Activated CD8-positive, alpha-beta T cell treated with anti-CD3 and anti-CD28 coated beads, Interleukin-2, amount 10 ng/mL, durations not matched to agents 7 days and 5 days (primary cell): ENCODE results near the gene KLHDC9. TPM values are rescaled to one million over a fixed set of nuclear protein-coding genes. Genes with fewer than 3 reads are reported as not detected.
A peak's percentile ranks its signal among the peaks of the same experiment; 100 is the strongest.
"Not testable (repeated sequence)": the region's sequence is repeated elsewhere in the genome, so short reads cannot be mapped to it uniquely, and the experiment has no call there.

Experiments used
- ATAC-seq: fragments of 150-1000 bp; cut with Tn5 transposase; one replicate; pipeline ENCODE4 v1.10.0; 2021; ENCODE audit warnings: moderate library complexity
- CTCF ChIA-PET: fragments of 350-600 bp; sonication (Branson Sonifier 250); formaldehyde crosslinking; loops from one replicate; lab custom pipeline; 2021; ENCODE audit warnings: antibody characterized with exemption; lab: Charles Lee
- POLR2A ChIA-PET: fragments of 350-600 bp; sonication (Branson Sonifier 250); formaldehyde crosslinking; loops from one replicate; lab custom pipeline; 2021; ENCODE audit warnings: antibody characterized with exemption; lab: Charles Lee
- DNase-seq: peaks from one replicate; pipeline ENCODE4 v3.0.0-alpha.2; 2020
- H3K27ac Mint-ChIP-seq: one replicate; pipeline ENCODE4 v1.8.0; 2021; ENCODE audit warnings: mild to moderate bottlenecking, mixed read lengths
- H3K27me3 Mint-ChIP-seq: one replicate; pipeline ENCODE4 v1.8.0; 2021; ENCODE audit warnings: low read depth, mixed read lengths
- H3K36me3 Mint-ChIP-seq: one replicate; pipeline ENCODE4 v1.8.0; 2021; ENCODE audit warnings: low read depth, mixed read lengths
- H3K4me1 Mint-ChIP-seq: one replicate; pipeline ENCODE4 v1.8.0; 2021; ENCODE audit warnings: low read depth, mixed read lengths
- H3K4me3 Mint-ChIP-seq: one replicate; pipeline ENCODE4 v1.8.0; 2021; ENCODE audit warnings: mild to moderate bottlenecking, mixed read lengths
- H3K9me3 Mint-ChIP-seq: one replicate; pipeline ENCODE4 v1.8.0; 2022; ENCODE audit warnings: mixed read lengths; ENCODE audit not compliant: insufficient read depth
- total RNA-seq, 2 experiments: library from RNA; stranded (reverse); gene quantifications; one replicate each; pipeline ENCODE4 v1.2.3, GENCODE V29; 2021

Gene KLHDC9
- total RNA-seq, 2 experiments from 2014 or later = 0.61 to 0.91 TPM

- POLR2A ChIA-PET = interaction anchor here (0.6 to 6.0 kb wide), 2 partner anchors 26 to 206 kb away, joined by 3 to 86 read pairs; partner anchors contain the start of gene ARHGAP30
Observed at GRCh38 chr1:161096015-161096414, 2.1 kb upstream of the KLHDC9 start.

GRCh38 chr1:161096530-161096929, 1.6 kb upstream of the KLHDC9 start:
- Mint-ChIP-seq H3K36me3 (peaks cover 19% of the 10 kb centered on the region), H3K4me3 (no peak overlapping the region), H3K27ac (no peak overlapping the region), H3K9me3 (no peaks in the 10 kb centered on the region), H3K27me3 (peaks cover 2% of the 10 kb centered on the region), H3K4me1 (peaks cover 46% of the 10 kb centered on the region)
- ATAC-seq (no peak), DNase-seq (no peak)
- POLR2A ChIA-PET = interaction anchor here (0.6 to 6.0 kb wide), 6 partner anchors 17 to 75 kb away, joined by 3 to 86 read pairs (median 6); partner anchors contain the start of genes ARHGAP30, NIT1, PFDN2 and USF1
- CTCF ChIA-PET = interaction anchor here (1.1 to 9.8 kb wide), 27 partner anchors 11 to 371 kb away, joined by 3 to 292 read pairs (median 7); partner anchors contain the start of genes ARHGAP30, F11R, ITLN2 and NIT1

More at GRCh38 chr1:161096015-161096414, 2.1 kb upstream of the KLHDC9 start:
- Mint-ChIP-seq H3K4me1 (peaks cover 47% of the 10 kb centered on the region), H3K4me3 (no peak overlapping the region), H3K27ac (no peak overlapping the region), H3K36me3 (peaks cover 15% of the 10 kb centered on the region), H3K9me3 (no peaks in the 10 kb centered on the region), H3K27me3 (peaks cover 2% of the 10 kb centered on the region)
- CTCF ChIA-PET = interaction anchor here (1.5 to 9.8 kb wide), 11 partner anchors 10 to 145 kb away, joined by 5 to 292 read pairs (median 12); partner anchors contain the start of genes ARHGAP30, ITLN2, PPOX and USF1
- no peak for ATAC-seq
- no peak for DNase-seq

GRCh38 chr1:161099090-161099802, 1.1 kb downstream of the KLHDC9 start:
- ChIA-PET POLR2A (interaction anchor here (0.6 to 6.0 kb wide), 8 partner anchors 29 to 719 kb away, joined by 3 to 86 read pairs (median 5); partner anchors contain the start of genes ARHGAP30, DEDD, TSTD1 and USF1), CTCF (interaction anchor here (0.6 to 9.8 kb wide), 15 partner anchors 13 to 110 kb away, joined by 3 to 292 read pairs (median 4); partner anchors contain the start of genes ARHGAP30, DEDD and USF1)
- Mint-ChIP-seq H3K27me3 (peaks cover 2% of the 10 kb centered on the region), H3K36me3 (peaks cover 29% of the 10 kb centered on the region), H3K4me1 (peaks cover 28% of the 10 kb centered on the region), H3K4me3 (peak overlapping the region; percentile 74), H3K9me3 (no peaks in the 10 kb centered on the region), H3K27ac (peak overlapping the region; percentile 64)
- ATAC-seq (no peak), DNase-seq (no peak)

GRCh38 chr1:161100556-161100955, 2.4 kb downstream of the KLHDC9 start:
- H3K36me3 Mint-ChIP-seq = peaks cover 29% of the 10 kb centered on the region
- ChIA-PET POLR2A (interaction anchor here (0.6 to 6.0 kb wide), 6 partner anchors 16 to 300 kb away, joined by 3 to 86 read pairs (median 4); partner anchors contain the start of genes ARHGAP30, DEDD and USF1), CTCF (interaction anchor here (9.8 kb wide), 1 partner anchor 28 kb away, joined by 292 read pairs; the partner anchor contains the start of gene ARHGAP30)
- peaks cover 2% of the 10 kb centered on the region for H3K27me3 Mint-ChIP-seq
- no peak overlapping the region for H3K4me3 Mint-ChIP-seq
- H3K4me1 Mint-ChIP-seq = peaks cover 28% of the 10 kb centered on the region
- no peak overlapping the region for H3K27ac Mint-ChIP-seq
- DNase-seq = no peak
- ATAC-seq = no peak
- no peaks in the 10 kb centered on the region for H3K9me3 Mint-ChIP-seq

GRCh38 chr1:161106431-161106830, 8.3 kb downstream of the KLHDC9 start:
- ATAC-seq = no peak

GRCh38 chr1:161111117-161111516, 13.0 kb downstream of the KLHDC9 start:
- Mint-ChIP-seq H3K27ac (no peak overlapping the region), H3K36me3 (peaks cover 24% of the 10 kb centered on the region), H3K27me3 (no peaks in the 10 kb centered on the region), H3K9me3 (no peaks in the 10 kb centered on the region), H3K4me1 (peaks cover 38% of the 10 kb centered on the region), H3K4me3 (no peak overlapping the region)
- CTCF ChIA-PET = interaction anchor here (2.7 kb wide), 1 partner anchor 14 kb away, joined by 10 read pairs; no protein-coding TSS in a partner anchor
- DNase-seq (no peak), ATAC-seq (no peak)
- POLR2A ChIA-PET = no interaction called here

More at GRCh38 chr1:161106431-161106830, 8.3 kb downstream of the KLHDC9 start:
- no peaks in the 10 kb centered on the region for H3K9me3 Mint-ChIP-seq
- ChIA-PET CTCF (interaction anchor here (2.5 kb wide), 1 partner anchor 35 kb away, joined by 9 read pairs; no protein-coding TSS in a partner anchor), POLR2A (no interaction called here)
- peaks cover 25% of the 10 kb centered on the region for H3K36me3 Mint-ChIP-seq
- H3K4me1 Mint-ChIP-seq = peaks cover 6% of the 10 kb centered on the region
- H3K27me3 Mint-ChIP-seq = no peaks in the 10 kb centered on the region
- DNase-seq = no peak
- no peak overlapping the region for H3K27ac Mint-ChIP-seq
- no peak overlapping the region for H3K4me3 Mint-ChIP-seq

- CTCF ChIA-PET = interaction anchor here (0.9 to 2.7 kb wide), 5 partner anchors 11 to 113 kb away, joined by 3 to 11 read pairs (median 4); partner anchors contain the start of gene KLHDC9
- POLR2A ChIA-PET = interaction anchor here (0.6 to 1.0 kb wide), 2 partner anchors 21 to 84 kb away, joined by 3 read pairs; partner anchors contain the start of gene DEDD
Observed at GRCh38 chr1:161111527-161111926, 13.4 kb downstream of the KLHDC9 start.

GRCh38 chr1:161113915-161114314, 15.8 kb downstream of the KLHDC9 start:
- POLR2A ChIA-PET = no interaction called here
- CTCF ChIA-PET = interaction anchor here (0.7 to 2.7 kb wide), 3 partner anchors 16 to 17 kb away, joined by 4 to 10 read pairs (median 5); partner anchors contain the start of gene KLHDC9
- H3K27me3 Mint-ChIP-seq = no peaks in the 10 kb centered on the region
- peaks cover 23% of the 10 kb centered on the region for H3K36me3 Mint-ChIP-seq
- no peak for ATAC-seq
- no peak for DNase-seq
- H3K27ac Mint-ChIP-seq = no peak overlapping the region
- H3K4me1 Mint-ChIP-seq = peaks cover 53% of the 10 kb centered on the region
- no peaks in the 10 kb centered on the region for H3K9me3 Mint-ChIP-seq
- H3K4me3 Mint-ChIP-seq = no peak overlapping the region

More at GRCh38 chr1:161111527-161111926, 13.4 kb downstream of the KLHDC9 start:
- Mint-ChIP-seq H3K4me1 (peaks cover 42% of the 10 kb centered on the region), H3K36me3 (peaks cover 22% of the 10 kb centered on the region), H3K4me3 (no peak overlapping the region), H3K27ac (no peak overlapping the region), H3K9me3 (no peaks in the 10 kb centered on the region), H3K27me3 (no peaks in the 10 kb centered on the region)
- no peak for ATAC-seq
- DNase-seq = no peak

GRCh38 chr1:161114556-161114955, 16.4 kb downstream of the KLHDC9 start:
- DNase-seq (no peak), ATAC-seq (no peak)
- Mint-ChIP-seq H3K36me3 (peaks cover 24% of the 10 kb centered on the region), H3K9me3 (no peaks in the 10 kb centered on the region), H3K4me3 (no peak overlapping the region), H3K4me1 (peaks cover 59% of the 10 kb centered on the region), H3K27me3 (no peaks in the 10 kb centered on the region), H3K27ac (peak overlapping the region; percentile 12)
- POLR2A ChIA-PET = no interaction called here
- CTCF ChIA-PET = interaction anchor here (0.7 to 1.3 kb wide), 3 partner anchors 13 to 18 kb away, joined by 3 to 5 read pairs (median 4); partner anchors contain the start of gene KLHDC9

- Mint-ChIP-seq H3K27me3 (no peaks in the 10 kb centered on the region), H3K4me3 (no peak overlapping the region), H3K4me1 (peaks cover 65% of the 10 kb centered on the region), H3K27ac (no peak overlapping the region), H3K36me3 (peaks cover 29% of the 10 kb centered on the region), H3K9me3 (no peaks in the 10 kb centered on the region)
- DNase-seq (no peak), ATAC-seq (no peak)
- POLR2A ChIA-PET = no interaction called here
- CTCF ChIA-PET = interaction anchor here (0.8 kb wide), 1 partner anchor 13 kb away, joined by 3 read pairs; no protein-coding TSS in a partner anchor
Observed at GRCh38 chr1:161115132-161115711, 17.1 kb downstream of the KLHDC9 start.

- CTCF ChIA-PET = interaction anchor here (1.0 to 2.4 kb wide), 2 partner anchors 16 to 65 kb away, joined by 4 to 11 read pairs; partner anchors contain the start of gene DEDD
- not testable (repeated sequence) for H3K9me3 Mint-ChIP-seq, DNase-seq, ATAC-seq, H3K27me3 Mint-ChIP-seq
- peak overlapping the region; percentile 12 for H3K27ac Mint-ChIP-seq
- H3K4me3 Mint-ChIP-seq = peak overlapping the region; percentile 92
- H3K4me1 Mint-ChIP-seq = peaks cover 66% of the 10 kb centered on the region
- POLR2A ChIA-PET = interaction anchor here (0.6 to 3.3 kb wide), 4 partner anchors 16 to 409 kb away, joined by 3 to 28 read pairs (median 16); partner anchors contain the start of genes DEDD and USF1
- H3K36me3 Mint-ChIP-seq = peaks cover 33% of the 10 kb centered on the region
Observed at GRCh38 chr1:161115961-161116360, 17.8 kb downstream of the KLHDC9 start.
